Stimulated activated effector memory CD8-positive, alpha-beta T cell treated with anti-CD3 and anti-CD28 coated beads, Interleukin-12 subunit alpha, Interleukin-12 subunit beta, amount 100 ng/mL, for 72 hours (primary cell): ENCODE results near the gene ACOX3.

Experiments
- ATAC-seq: fragments of 150-1000 bp; cut with Tn5 transposase; 2 replicates; pipeline ENCODE4 v1.10.0; 2021
- DNase-seq, 2 donors: peaks; one replicate each; pipeline ENCODE4 v3.0.0; 2021 to 2022; ENCODE audit warnings: low spot score in 2 of 2
- H3K27ac Mint-ChIP-seq: one replicate; pipeline ENCODE4 v1.8.0; 2022; ENCODE audit warnings: mild to moderate bottlenecking, mixed read lengths
- H3K36me3 Mint-ChIP-seq: one replicate; pipeline ENCODE4 v1.8.0; 2022; ENCODE audit warnings: mild to moderate bottlenecking, mixed read lengths
- H3K4me1 Mint-ChIP-seq: one replicate; pipeline ENCODE4 v1.8.0; 2022; ENCODE audit warnings: mixed read lengths
- H3K4me3 Mint-ChIP-seq: one replicate; pipeline ENCODE4 v1.8.0; 2022; ENCODE audit warnings: mild to moderate bottlenecking, mixed read lengths
- H3K9me3 Mint-ChIP-seq: one replicate; pipeline ENCODE4 v1.8.0; 2022; ENCODE audit warnings: mixed read lengths

Gene ACOX3

GRCh38 chr4:8371596-8371995 is 68.9 kb downstream of the ACOX3 start:
- H3K4me3 Mint-ChIP-seq, result no peak overlapping the region
- ATAC-seq (no peak), DNase-seq (no peak)
- H3K9me3 Mint-ChIP-seq, result no peaks in the 10 kb centered on the region
- peaks cover 39% of the 10 kb centered on the region for H3K36me3 Mint-ChIP-seq
- no peak overlapping the region for H3K27ac Mint-ChIP-seq
- peaks cover 6% of the 10 kb centered on the region for H3K4me1 Mint-ChIP-seq

- no peak for ATAC-seq
- Mint-ChIP-seq H3K4me1 (peaks cover 6% of the 10 kb centered on the region), H3K27ac (no peak overlapping the region), H3K36me3 (peaks cover 39% of the 10 kb centered on the region), H3K9me3 (no peaks in the 10 kb centered on the region), H3K4me3 (no peak overlapping the region)
- no peak for DNase-seq
Measured at GRCh38 chr4:8370835-8371595, 69.5 kb downstream of the ACOX3 start.

- peaks cover 43% of the 10 kb centered on the region for H3K36me3 Mint-ChIP-seq
- peak overlapping the region; percentile 52 for H3K27ac Mint-ChIP-seq
- DNase-seq, result no peak
- H3K9me3 Mint-ChIP-seq, result no peaks in the 10 kb centered on the region
- no peak overlapping the region for H3K4me3 Mint-ChIP-seq
- peaks cover 6% of the 10 kb centered on the region for H3K4me1 Mint-ChIP-seq
- no peak for ATAC-seq
Measured at GRCh38 chr4:8370106-8370787, 70.3 kb downstream of the ACOX3 start.

GRCh38 chr4:8369426-8370105 is 71.0 kb downstream of the ACOX3 start:
- no peak overlapping the region for H3K4me3 Mint-ChIP-seq
- ATAC-seq, result no peak
- peak overlapping the region; percentile 71 for H3K27ac Mint-ChIP-seq
- DNase-seq, result no peak
- no peaks in the 10 kb centered on the region for H3K9me3 Mint-ChIP-seq
- peaks cover 6% of the 10 kb centered on the region for H3K4me1 Mint-ChIP-seq
- peaks cover 45% of the 10 kb centered on the region for H3K36me3 Mint-ChIP-seq

- DNase-seq, result no peak
- Mint-ChIP-seq H3K36me3 (peaks cover 45% of the 10 kb centered on the region), H3K9me3 (no peaks in the 10 kb centered on the region), H3K4me3 (no peak overlapping the region), H3K4me1 (peaks cover 6% of the 10 kb centered on the region), H3K27ac (peak overlapping the region; percentile 71)
- ATAC-seq, result no peak
Measured at GRCh38 chr4:8368998-8369397, 71.5 kb downstream of the ACOX3 start.

GRCh38 chr4:8368061-8368481 is 72.5 kb downstream of the ACOX3 start:
- ATAC-seq (peak; percentile 27), DNase-seq (no peak)
- Mint-ChIP-seq H3K27ac (no peak overlapping the region), H3K4me1 (peaks cover under 1% of the 10 kb centered on the region), H3K36me3 (peaks cover 40% of the 10 kb centered on the region), H3K4me3 (no peak overlapping the region), H3K9me3 (no peaks in the 10 kb centered on the region)

- no peaks in the 10 kb centered on the region for H3K4me1 Mint-ChIP-seq
- ATAC-seq, result no peak
- no peak for DNase-seq
- peaks cover 39% of the 10 kb centered on the region for H3K36me3 Mint-ChIP-seq
- H3K9me3 Mint-ChIP-seq, result no peaks in the 10 kb centered on the region
- no peak overlapping the region for H3K27ac Mint-ChIP-seq
- H3K4me3 Mint-ChIP-seq, result no peak overlapping the region
Measured at GRCh38 chr4:8366601-8367000, 73.9 kb downstream of the ACOX3 start.

- H3K4me1 Mint-ChIP-seq, result no peaks in the 10 kb centered on the region
- ATAC-seq (no peak), DNase-seq (no peak)
Measured at GRCh38 chr4:8365951-8366350, 74.6 kb downstream of the ACOX3 start.

GRCh38 chr4:8365353-8365752 is 75.2 kb downstream of the ACOX3 start:
- Mint-ChIP-seq H3K36me3 (peaks cover 39% of the 10 kb centered on the region), H3K4me3 (no peak overlapping the region), H3K27ac (no peak overlapping the region), H3K4me1 (no peaks in the 10 kb centered on the region), H3K9me3 (no peaks in the 10 kb centered on the region)
- DNase-seq (no peak), ATAC-seq (no peak)

More at GRCh38 chr4:8365951-8366350, 74.6 kb downstream of the ACOX3 start:
- H3K36me3 Mint-ChIP-seq, result peaks cover 39% of the 10 kb centered on the region
- no peak overlapping the region for H3K4me3 Mint-ChIP-seq
- H3K27ac Mint-ChIP-seq, result no peak overlapping the region
- no peaks in the 10 kb centered on the region for H3K9me3 Mint-ChIP-seq

GRCh38 chr4:8364848-8365350 is 75.6 kb downstream of the ACOX3 start:
- Mint-ChIP-seq H3K36me3 (peaks cover 37% of the 10 kb centered on the region), H3K9me3 (no peaks in the 10 kb centered on the region), H3K27ac (no peak overlapping the region), H3K4me1 (no peaks in the 10 kb centered on the region), H3K4me3 (no peak overlapping the region)
- DNase-seq (no peak), ATAC-seq (no peak)

- ATAC-seq (no peak), DNase-seq (no peak)
- Mint-ChIP-seq H3K4me3 (no peak overlapping the region), H3K4me1 (no peaks in the 10 kb centered on the region), H3K36me3 (peaks cover 32% of the 10 kb centered on the region), H3K27ac (peak overlapping the region; percentile 24), H3K9me3 (no peaks in the 10 kb centered on the region)
Measured at GRCh38 chr4:8364141-8364540, 76.4 kb downstream of the ACOX3 start.

GRCh38 chr4:8362483-8362882 is 78.0 kb downstream of the ACOX3 start:
- H3K4me1 Mint-ChIP-seq, result no peaks in the 10 kb centered on the region
- no peak overlapping the region for H3K4me3 Mint-ChIP-seq
- no peak for DNase-seq
- H3K36me3 Mint-ChIP-seq, result peaks cover 23% of the 10 kb centered on the region
- ATAC-seq, result no peak
- H3K27ac Mint-ChIP-seq, result no peak overlapping the region
- H3K9me3 Mint-ChIP-seq, result no peaks in the 10 kb centered on the region

GRCh38 chr4:8359193-8359592 is 81.3 kb downstream of the ACOX3 start:
- H3K4me1 Mint-ChIP-seq, result no peaks in the 10 kb centered on the region
- no peak overlapping the region for H3K27ac Mint-ChIP-seq
- no peak for DNase-seq
- H3K9me3 Mint-ChIP-seq, result no peaks in the 10 kb centered on the region
- H3K4me3 Mint-ChIP-seq, result no peak overlapping the region
- ATAC-seq, result no peak
- H3K36me3 Mint-ChIP-seq, result no peaks in the 10 kb centered on the region

GRCh38 chr4:8356856-8357255 is 83.7 kb downstream of the ACOX3 start:
- H3K9me3 Mint-ChIP-seq, result no peaks in the 10 kb centered on the region
- H3K27ac Mint-ChIP-seq, result no peak overlapping the region
- H3K4me3 Mint-ChIP-seq, result no peak overlapping the region
- ATAC-seq (no peak), DNase-seq (no peak)
- no peaks in the 10 kb centered on the region for H3K36me3 Mint-ChIP-seq
- H3K4me1 Mint-ChIP-seq, result peaks cover 4% of the 10 kb centered on the region

GRCh38 chr4:8355864-8356565 is 84.5 kb downstream of the ACOX3 start:
- peaks cover 4% of the 10 kb centered on the region for H3K4me1 Mint-ChIP-seq
- DNase-seq, result no peak

More at GRCh38 chr4:8355864-8356565, 84.5 kb downstream of the ACOX3 start:
- Mint-ChIP-seq H3K36me3 (no peaks in the 10 kb centered on the region), H3K4me3 (no peak overlapping the region), H3K27ac (no peak overlapping the region), H3K9me3 (no peaks in the 10 kb centered on the region)
- ATAC-seq, result no peak
